ENCODE measurements around the gene ZBTB40.
A peak's percentile ranks its signal among the peaks of the same experiment; 100 is the strongest.

ZBTB40 gene

GRCh38 chr1:22473952-22474351 lies 22.3 kb downstream of the ZBTB40 start:
- no peak for DNase-seq

- peak; percentile 28 for DNase-seq
These were observed 24.9 kb downstream of the ZBTB40 start for GRCh38 chr1:22476566-22476965.

GRCh38 chr1:22483121-22483520 lies 31.5 kb downstream of the ZBTB40 start:
- no peak for DNase-seq

GRCh38 chr1:22484706-22485345 lies 33.2 kb downstream of the ZBTB40 start:
- DNase-seq = no peak

GRCh38 chr1:22485431-22485830 lies 33.8 kb downstream of the ZBTB40 start:
- no peak for DNase-seq

- DNase-seq = no peak
These were observed 36.1 kb downstream of the ZBTB40 start for GRCh38 chr1:22487781-22488180.

GRCh38 chr1:22488319-22488718 lies 36.7 kb downstream of the ZBTB40 start:
- no peak for DNase-seq

- no peak for DNase-seq
These were observed 37.6 kb downstream of the ZBTB40 start for GRCh38 chr1:22489278-22489677.

- no peak for DNase-seq
These were observed 38.2 kb downstream of the ZBTB40 start for GRCh38 chr1:22489823-22490222.

GRCh38 chr1:22490309-22490708 lies 38.7 kb downstream of the ZBTB40 start:
- no peak for DNase-seq

- no peak for DNase-seq
These were observed 40.5 kb downstream of the ZBTB40 start for GRCh38 chr1:22491995-22492715.

GRCh38 chr1:22494144-22494543 lies 42.5 kb downstream of the ZBTB40 start:
- no peak for DNase-seq

- no peak for DNase-seq
These were observed 43.4 kb downstream of the ZBTB40 start for GRCh38 chr1:22494943-22495579.

- DNase-seq = no peak
These were observed 45.0 kb downstream of the ZBTB40 start for GRCh38 chr1:22496536-22497160.

GRCh38 chr1:22498463-22498862 lies 46.8 kb downstream of the ZBTB40 start:
- DNase-seq = no peak

- no peak for DNase-seq
These were observed 48.4 kb downstream of the ZBTB40 start for GRCh38 chr1:22500058-22500457.

- DNase-seq = peak; percentile 41
These were observed 48.8 kb downstream of the ZBTB40 start for GRCh38 chr1:22500471-22500870.

GRCh38 chr1:22502202-22502601 lies 50.6 kb downstream of the ZBTB40 start:
- no peak for DNase-seq

GRCh38 chr1:22503721-22504410 lies 52.2 kb downstream of the ZBTB40 start:
- DNase-seq = no peak

GRCh38 chr1:22506130-22506692 lies 54.6 kb downstream of the ZBTB40 start:
- DNase-seq = no peak

- peak; percentile 39 for DNase-seq
These were observed 55.9 kb downstream of the ZBTB40 start for GRCh38 chr1:22507587-22507986.

GRCh38 chr1:22508329-22508728 lies 56.7 kb downstream of the ZBTB40 start:
- DNase-seq = peak; percentile 4

GRCh38 chr1:22508991-22509390 lies 57.3 kb downstream of the ZBTB40 start:
- DNase-seq = peak; percentile 16

Measured in NCI-H1436 (cell line).